ENCODE data around the gene CHST11. TPM values are rescaled to one million over a fixed set of nuclear protein-coding genes. Genes with fewer than 3 reads are reported as not detected.
A peak's percentile ranks its signal among the peaks of the same experiment; 100 is the strongest.

The CHST11 gene
- total and polyA plus RNA-seq, 10 of the 15 experiments (the other 5 are each of a cell fraction or from before 2014, with no cell fraction given), result 1.9 to 38.1 (median 17.2) TPM

DNA sequence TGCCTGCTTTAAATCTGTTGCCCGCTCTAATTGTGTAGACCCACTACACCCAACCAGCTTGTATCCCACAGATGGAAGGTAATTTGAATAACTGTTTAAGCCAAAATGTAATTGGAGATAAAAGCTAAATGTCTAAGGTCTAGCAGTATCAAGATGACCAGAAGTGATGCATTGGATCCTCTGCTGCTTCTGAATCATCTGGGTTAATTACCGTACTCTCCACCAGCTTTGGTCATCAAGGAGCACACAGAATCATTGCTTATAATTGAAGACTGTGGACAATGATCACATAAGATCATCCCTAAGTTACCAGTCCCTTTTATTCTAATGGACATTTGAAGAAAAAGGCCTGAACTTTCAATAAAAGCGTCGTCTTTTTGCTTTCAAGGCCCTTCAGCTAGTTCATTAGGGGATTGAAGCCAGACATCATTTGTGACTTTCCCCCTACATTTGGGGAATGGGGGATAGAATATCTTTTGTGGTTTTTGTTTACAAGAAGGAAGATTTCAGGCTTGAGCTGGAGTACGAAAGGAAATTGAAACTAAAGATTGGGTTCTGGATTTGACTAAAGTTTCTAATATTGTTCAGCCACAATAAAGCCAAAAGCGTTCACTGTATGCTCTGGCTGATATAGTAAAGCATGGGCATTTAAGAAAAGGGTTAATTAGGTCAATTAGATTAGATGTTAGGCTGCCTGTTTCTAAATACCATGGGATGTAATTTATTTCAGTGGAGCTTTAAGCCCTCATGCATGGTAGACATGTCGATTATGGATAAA, 123.2 kb downstream of the CHST11 start (continued):
- TF ChIP-seq SIN3A (IDR thresholded peaks at IDR 0.05; ENCODE audit: low read depth, low read length), result no peak
- no peak for TF ChIP-seq YBX1 (IDR thresholded peaks at IDR 0.05)
- TF ChIP-seq GABPA (IDR thresholded peaks at IDR 0.05; ENCODE audit: low read depth), result no peak
- TF ChIP-seq BRCA1 (IDR thresholded peaks at IDR 0.05; ENCODE audit: low read depth, low read length), result no peak
- TF ChIP-seq SP1 (IDR thresholded peaks at IDR 0.05; ENCODE audit: low read depth, low read length), result no peak
- no peak for TF ChIP-seq SMAD1 (IDR thresholded peaks at IDR 0.05; ENCODE audit: low read depth, partially characterized antibody)
- TF ChIP-seq, protein P1, sequence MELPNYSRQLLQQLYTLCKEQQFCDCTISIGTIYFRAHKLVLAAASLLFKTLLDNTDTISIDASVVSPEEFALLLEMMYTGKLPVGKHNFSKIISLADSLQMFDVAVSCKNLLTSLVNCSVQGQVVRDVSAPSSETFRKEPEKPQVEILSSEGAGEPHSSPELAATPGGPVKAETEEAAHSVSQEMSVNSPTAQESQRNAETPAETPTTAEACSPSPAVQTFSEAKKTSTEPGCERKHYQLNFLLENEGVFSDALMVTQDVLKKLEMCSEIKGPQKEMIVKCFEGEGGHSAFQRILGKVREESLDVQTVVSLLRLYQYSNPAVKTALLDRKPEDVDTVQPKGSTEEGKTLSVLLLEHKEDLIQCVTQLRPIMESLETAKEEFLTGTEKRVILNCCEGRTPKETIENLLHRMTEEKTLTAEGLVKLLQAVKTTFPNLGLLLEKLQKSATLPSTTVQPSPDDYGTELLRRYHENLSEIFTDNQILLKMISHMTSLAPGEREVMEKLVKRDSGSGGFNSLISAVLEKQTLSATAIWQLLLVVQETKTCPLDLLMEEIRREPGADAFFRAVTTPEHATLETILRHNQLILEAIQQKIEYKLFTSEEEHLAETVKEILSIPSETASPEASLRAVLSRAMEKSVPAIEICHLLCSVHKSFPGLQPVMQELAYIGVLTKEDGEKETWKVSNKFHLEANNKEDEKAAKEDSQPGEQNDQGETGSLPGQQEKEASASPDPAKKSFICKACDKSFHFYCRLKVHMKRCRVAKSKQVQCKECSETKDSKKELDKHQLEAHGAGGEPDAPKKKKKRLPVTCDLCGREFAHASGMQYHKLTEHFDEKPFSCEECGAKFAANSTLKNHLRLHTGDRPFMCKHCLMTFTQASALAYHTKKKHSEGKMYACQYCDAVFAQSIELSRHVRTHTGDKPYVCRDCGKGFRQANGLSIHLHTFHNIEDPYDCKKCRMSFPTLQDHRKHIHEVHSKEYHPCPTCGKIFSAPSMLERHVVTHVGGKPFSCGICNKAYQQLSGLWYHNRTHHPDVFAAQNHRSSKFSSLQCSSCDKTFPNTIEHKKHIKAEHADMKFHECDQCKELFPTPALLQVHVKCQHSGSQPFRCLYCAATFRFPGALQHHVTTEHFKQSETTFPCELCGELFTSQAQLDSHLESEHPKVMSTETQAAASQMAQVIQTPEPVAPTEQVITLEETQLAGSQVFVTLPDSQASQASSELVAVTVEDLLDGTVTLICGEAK (IDR thresholded peaks at IDR 0.05; ENCODE audit: borderline replicate concordance), result no peak; the same call in 1 of the 2 replicates
- no peak for TF ChIP-seq NRF1 (conservative IDR thresholded peaks at IDR 0.05; ENCODE audit: low read depth, low read length)
- TF ChIP-seq HCFC1 (IDR thresholded peaks at IDR 0.05; ENCODE audit: low read length), result no peak
- TF ChIP-seq, protein P2, sequence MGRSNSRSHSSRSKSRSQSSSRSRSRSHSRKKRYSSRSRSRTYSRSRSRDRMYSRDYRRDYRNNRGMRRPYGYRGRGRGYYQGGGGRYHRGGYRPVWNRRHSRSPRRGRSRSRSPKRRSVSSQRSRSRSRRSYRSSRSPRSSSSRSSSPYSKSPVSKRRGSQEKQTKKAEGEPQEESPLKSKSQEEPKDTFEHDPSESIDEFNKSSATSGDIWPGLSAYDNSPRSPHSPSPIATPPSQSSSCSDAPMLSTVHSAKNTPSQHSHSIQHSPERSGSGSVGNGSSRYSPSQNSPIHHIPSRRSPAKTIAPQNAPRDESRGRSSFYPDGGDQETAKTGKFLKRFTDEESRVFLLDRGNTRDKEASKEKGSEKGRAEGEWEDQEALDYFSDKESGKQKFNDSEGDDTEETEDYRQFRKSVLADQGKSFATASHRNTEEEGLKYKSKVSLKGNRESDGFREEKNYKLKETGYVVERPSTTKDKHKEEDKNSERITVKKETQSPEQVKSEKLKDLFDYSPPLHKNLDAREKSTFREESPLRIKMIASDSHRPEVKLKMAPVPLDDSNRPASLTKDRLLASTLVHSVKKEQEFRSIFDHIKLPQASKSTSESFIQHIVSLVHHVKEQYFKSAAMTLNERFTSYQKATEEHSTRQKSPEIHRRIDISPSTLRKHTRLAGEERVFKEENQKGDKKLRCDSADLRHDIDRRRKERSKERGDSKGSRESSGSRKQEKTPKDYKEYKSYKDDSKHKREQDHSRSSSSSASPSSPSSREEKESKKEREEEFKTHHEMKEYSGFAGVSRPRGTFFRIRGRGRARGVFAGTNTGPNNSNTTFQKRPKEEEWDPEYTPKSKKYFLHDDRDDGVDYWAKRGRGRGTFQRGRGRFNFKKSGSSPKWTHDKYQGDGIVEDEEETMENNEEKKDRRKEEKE (IDR thresholded peaks at IDR 0.05), result no peak
- TF ChIP-seq EP300 (IDR thresholded peaks at IDR 0.05; ENCODE audit: borderline replicate concordance in 1 of 2, control insufficient read depth in 1 of 2, low read depth in 2 of 2, low read length in 2 of 2), result peak; percentile 20 to 37; a peak in 2 of 4 replicates
- TF ChIP-seq DPF2 (IDR thresholded peaks at IDR 0.05), result peak; percentile 80
- TF ChIP-seq CHD2 (IDR thresholded peaks at IDR 0.05; ENCODE audit: borderline replicate concordance, low read depth, low read length), result no peak
- TF ChIP-seq, protein P3, sequence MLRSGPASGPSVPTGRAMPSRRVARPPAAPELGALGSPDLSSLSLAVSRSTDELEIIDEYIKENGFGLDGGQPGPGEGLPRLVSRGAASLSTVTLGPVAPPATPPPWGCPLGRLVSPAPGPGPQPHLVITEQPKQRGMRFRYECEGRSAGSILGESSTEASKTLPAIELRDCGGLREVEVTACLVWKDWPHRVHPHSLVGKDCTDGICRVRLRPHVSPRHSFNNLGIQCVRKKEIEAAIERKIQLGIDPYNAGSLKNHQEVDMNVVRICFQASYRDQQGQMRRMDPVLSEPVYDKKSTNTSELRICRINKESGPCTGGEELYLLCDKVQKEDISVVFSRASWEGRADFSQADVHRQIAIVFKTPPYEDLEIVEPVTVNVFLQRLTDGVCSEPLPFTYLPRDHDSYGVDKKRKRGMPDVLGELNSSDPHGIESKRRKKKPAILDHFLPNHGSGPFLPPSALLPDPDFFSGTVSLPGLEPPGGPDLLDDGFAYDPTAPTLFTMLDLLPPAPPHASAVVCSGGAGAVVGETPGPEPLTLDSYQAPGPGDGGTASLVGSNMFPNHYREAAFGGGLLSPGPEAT (IDR thresholded peaks at IDR 0.05; ENCODE audit: low read depth), result peak; percentile 74
- no peak; the same call in 1 of the 2 replicates for TF ChIP-seq SMC3 (IDR thresholded peaks at IDR 0.05; ENCODE audit: borderline replicate concordance, low read length)
- TF ChIP-seq, protein P4, sequence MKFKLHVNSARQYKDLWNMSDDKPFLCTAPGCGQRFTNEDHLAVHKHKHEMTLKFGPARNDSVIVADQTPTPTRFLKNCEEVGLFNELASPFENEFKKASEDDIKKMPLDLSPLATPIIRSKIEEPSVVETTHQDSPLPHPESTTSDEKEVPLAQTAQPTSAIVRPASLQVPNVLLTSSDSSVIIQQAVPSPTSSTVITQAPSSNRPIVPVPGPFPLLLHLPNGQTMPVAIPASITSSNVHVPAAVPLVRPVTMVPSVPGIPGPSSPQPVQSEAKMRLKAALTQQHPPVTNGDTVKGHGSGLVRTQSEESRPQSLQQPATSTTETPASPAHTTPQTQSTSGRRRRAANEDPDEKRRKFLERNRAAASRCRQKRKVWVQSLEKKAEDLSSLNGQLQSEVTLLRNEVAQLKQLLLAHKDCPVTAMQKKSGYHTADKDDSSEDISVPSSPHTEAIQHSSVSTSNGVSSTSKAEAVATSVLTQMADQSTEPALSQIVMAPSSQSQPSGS (IDR thresholded peaks at IDR 0.05; ENCODE audit: low read length), result peak; percentile 76
- no peak for TF ChIP-seq SREBF1 (IDR thresholded peaks at IDR 0.05; ENCODE audit: low read length)
- TF ChIP-seq ZNF274 (IDR thresholded peaks at IDR 0.05; ENCODE audit: insufficient read depth, insufficient read length), result no peak
- TF ChIP-seq, protein P5, sequence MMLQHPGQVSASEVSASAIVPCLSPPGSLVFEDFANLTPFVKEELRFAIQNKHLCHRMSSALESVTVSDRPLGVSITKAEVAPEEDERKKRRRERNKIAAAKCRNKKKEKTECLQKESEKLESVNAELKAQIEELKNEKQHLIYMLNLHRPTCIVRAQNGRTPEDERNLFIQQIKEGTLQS (IDR thresholded peaks at IDR 0.05; ENCODE audit: borderline replicate concordance, extremely low read depth, low read depth, low read length), result no peak
- TF ChIP-seq PML (IDR thresholded peaks at IDR 0.05; ENCODE audit: low read length), result no peak
